GM18868 (cell line): Measurements from ENCODE around the gene CGB2.
"Not testable (repeated sequence)": the region's sequence is repeated elsewhere in the genome, so short reads cannot be mapped to it uniquely, and the experiment has no call there.

ENCODE experiments used
- ATAC-seq: cut with Tn5 transposase; IDR thresholded peaks from one replicate; pipeline ENCODE4 v1.9.1; 2021; ENCODE audit warnings: mild to moderate bottlenecking, moderate library complexity; ENCODE audit not compliant: unreplicated experiment

CGB2 gene

DNA sequence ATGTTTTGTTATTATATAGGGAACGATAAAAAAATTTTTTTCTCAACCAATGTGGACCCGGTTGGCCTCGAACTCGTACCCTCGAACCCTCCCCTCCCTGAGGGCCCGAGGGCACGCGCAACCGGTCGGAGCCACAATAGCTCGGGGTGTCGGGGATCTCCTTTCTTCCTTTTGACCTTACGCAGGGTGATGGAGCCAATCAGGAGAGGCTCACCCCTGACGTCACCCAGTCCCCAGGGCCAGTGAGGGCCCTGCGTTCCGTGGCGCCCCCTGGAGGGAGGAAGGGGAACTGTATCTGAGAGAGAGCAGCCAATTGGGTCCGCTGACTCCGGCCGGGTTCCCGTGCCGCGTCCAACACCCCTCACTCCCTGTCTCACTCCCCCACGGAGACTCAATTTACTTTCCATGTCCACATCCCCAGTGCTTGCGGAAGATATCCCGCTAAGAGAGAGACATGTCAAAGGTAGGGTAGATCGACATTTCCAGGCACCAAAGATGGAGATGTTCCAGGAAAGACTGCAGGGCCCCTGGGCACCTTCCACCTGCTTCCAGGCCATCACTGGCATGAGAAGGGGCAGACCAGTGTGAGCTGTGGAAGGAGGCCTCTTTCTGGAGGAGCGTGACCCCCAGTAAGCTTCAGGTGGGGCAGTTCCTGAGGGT is at the start of gene CGB2:
Gene CGB2 (plus strand): TSS at position 249 of the 660 bp plus-strand sequence. CDS start 206 bp downstream, at position 455.
- ATAC-seq = not testable (repeated sequence)

DNA sequence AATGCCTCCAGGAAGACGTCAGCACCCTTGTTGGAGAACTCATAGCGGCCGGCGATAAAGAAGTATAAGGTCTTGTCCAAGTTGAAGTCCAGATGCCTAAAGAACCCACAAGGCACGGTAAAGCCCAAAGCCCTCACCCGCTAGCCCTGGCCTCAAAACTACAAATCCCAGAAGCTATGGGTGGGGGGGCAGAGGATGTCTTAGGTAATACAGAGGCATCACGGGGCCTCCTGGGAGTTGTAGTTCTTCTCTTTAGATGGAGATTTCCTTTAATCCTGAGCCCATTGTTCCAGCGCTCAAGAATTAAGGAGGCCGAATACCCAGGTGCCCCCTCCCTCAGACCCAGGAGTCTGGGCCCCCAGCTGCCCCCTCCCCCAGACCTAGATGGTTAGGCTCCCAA is 49.4 kb upstream of the CGB2 start:
- no peak for ATAC-seq

DNA sequence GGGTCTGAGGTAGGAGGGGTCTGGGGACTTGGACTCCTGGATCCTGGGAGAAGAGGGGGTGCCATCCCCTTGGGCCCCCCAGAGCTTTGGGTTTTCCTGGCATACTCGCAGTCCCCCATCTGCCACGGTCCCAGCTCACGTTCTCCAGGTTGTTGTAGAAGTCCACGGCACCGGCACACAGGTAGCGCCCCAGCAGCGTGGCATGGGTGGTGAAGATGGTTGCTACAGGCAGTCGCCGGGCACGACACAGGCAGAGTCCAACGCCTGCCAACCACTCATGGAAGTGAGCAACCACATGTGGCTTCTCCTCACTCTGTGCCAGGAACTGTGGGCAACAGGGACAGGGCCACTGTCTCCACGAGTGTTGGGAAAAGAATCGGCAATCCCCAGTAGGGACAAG is 46.0 kb upstream of the CGB2 start:
- ATAC-seq = no peak

DNA sequence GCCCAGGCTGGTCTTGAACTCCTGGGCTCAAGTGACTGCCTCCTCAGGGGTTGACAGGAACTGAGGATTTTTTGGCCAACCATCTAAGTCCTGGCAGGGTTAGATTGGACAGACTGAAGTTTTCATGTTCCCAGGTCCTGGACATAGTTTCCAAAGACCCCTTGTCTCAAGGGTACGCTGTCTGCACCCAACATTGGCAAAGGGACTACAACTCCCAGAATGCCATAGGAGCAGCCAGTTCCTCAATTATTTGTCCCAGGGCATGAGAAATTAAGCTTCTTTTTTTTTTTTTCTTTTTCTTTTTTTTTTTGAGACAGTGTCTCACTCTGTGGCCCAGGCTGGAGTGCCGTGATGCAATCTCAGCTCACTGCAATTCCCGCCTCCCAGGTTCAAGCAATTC is 45.5 kb upstream of the CGB2 start:
- no peak for ATAC-seq

DNA sequence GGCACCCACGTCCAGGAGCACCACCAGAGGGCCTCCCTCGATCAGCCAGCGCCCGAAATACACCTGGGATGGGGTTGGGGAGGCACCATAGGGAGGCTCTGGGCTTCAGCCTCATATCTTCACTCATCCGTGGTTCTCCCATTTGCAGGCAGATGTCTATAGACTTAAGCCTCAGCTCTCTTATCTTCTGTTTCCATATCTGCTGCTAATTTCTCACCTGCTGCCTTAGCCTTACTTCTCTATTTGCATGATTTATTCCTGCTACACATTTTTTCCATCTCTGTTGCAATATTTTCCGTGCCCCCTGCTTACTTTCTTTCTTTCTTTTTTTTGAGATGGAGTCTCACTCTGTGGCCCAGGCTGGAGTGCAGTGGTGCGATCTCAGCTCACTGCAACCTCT is 44.4 kb upstream of the CGB2 start:
- ATAC-seq = no peak

DNA sequence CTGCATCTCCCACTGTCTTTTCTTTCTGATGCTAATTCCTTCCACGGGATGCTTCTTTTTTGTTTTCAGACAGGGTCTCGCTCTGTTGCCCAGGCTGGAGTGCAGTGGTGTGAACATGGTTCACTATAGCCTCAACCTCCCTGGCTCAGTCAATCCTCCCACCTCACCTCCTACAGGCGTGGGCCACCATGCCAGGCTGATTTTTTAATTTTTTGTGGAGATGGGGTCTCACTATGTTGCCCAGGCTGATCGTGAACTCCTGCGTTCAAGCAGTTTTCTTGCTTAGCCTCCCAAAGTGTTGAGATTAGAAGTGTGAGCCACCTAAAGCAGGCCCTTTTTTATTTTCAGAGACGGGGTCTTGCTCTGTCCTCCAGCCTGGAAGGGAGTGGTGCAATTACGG is 43.4 kb upstream of the CGB2 start:
- ATAC-seq = no peak

DNA sequence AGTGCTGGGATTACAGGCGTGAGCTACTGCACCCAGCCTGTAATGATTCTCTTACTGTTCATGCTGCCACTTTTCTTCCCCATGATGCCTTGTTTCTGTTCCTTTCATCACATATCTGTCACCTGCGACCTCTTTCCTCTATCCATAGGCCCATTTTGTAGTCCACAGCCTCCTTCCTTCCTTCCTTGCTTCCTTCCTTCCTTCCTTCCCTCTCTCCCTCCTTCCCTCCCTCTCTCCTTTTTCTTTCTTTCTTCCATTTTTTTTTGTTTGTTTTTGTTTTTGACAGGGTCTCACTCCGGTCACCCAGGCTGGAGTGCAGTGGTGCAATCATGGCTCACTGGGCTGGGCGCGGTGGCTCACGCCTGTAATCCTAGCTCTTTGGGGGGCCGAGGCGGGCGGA is 42.8 kb upstream of the CGB2 start:
- ATAC-seq = no peak

DNA sequence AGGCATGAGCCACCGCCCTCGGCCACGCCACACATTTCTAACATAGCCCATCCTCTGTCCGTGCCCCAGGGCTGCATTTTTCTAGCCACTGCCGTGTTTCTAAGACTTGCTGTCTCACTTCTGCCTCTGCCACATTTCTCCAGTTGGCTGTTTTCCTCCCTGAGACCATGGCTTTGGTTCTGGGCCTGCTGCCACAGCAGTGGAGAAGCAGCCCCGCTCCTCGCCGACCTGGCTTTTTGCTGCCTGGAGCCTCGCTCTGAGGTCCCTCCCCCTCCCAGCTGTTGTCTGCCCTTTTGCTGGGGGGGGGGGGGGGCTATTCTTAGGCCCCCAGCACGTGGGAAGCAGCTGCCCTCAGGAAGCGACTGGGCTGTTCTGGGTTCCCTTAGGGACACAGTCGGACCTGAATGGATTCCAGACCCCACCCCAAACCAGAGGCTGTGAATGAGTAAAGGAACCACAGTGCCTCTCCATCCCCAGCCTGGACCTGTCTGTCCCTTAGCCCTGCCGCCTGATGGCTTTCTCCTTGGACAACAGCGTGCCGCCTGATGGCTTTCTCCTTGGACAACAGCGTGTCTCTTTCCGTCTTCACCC is 41.9 kb upstream of the CGB2 start:
- no peak for ATAC-seq

DNA sequence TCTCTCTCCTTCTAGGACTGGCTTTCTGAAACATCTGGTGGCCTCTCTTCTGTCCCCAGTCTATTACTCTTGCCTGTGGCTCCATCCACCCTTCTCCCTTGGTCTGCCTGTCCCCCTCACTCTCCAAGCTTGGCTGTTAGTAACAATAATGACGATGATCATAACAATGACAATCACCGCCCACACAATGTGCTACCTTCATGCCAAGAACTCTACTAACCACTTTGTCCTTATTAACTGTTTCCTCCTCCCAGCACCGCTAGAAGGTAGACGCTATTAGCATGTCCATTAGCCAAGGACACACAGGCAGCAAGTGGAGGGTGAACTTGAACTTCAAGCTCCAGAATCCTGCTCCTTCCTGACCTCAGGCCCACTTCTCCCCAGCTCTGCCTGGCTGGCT is 41.3 kb upstream of the CGB2 start:
- ATAC-seq = no peak

DNA sequence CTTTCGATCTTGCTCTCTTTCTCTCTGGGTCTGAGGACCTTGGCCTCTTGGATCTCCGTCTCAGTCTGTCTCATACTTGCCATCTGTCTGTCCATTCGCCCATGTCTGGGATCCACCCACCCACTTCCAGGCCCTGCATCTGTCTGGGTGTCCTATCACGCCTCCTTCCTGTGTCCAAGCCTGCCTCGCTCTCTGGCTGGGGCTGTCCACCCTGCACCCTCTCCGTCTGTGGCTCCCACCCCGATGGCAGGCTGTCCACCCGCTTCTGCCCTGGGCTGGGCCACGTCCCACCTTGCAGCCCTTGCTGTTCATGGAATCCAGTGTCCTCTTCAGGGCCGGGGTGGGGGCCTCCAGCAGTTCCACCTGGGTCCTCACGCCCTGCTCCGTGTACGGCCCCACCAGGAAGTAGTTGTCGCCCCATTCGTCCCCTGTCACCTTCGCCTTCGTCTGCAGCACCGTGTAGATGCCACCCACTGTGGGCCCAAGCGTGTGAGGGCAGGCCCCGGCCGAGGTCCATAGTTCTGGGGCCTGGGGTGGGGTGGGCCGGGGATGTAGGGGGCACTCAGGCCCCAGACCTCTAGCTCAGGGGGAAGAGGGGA is 40.6 kb upstream of the CGB2 start:
- ATAC-seq = no peak

DNA sequence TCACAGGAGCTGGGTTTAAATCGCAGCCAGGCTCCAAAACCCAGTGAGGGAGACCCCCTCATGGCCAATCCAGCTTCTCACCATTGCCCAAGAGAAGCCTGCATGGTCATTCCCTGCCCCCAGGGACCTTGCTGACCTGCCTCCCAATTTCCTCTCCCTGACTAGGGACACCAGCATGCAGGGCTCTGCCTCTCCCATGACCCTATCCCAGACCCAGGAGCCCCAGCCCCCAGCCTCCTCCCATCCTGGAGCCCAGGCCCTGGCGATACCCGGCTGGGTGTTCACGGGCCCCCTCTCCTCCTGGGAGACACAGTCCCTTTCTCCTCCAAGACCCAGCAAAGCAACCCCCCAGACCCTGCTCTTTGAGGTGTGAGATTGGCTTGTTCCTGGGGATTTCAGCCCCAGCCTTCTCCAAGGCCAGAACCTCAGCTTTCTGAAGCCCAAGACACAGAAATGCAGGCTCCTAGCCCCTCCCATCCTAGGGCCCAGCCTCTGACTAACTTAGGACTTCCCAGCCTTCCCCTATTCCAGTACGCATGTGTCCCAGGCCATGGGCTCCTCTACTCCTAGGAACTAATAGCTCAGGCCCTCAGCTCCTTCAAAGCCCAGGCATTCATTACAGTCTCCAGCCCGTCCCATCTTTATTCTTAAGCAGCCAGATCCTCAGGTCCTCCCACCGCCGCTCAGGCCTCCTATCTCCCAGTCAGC is 39.7 kb upstream of the CGB2 start:
- no peak for ATAC-seq

DNA sequence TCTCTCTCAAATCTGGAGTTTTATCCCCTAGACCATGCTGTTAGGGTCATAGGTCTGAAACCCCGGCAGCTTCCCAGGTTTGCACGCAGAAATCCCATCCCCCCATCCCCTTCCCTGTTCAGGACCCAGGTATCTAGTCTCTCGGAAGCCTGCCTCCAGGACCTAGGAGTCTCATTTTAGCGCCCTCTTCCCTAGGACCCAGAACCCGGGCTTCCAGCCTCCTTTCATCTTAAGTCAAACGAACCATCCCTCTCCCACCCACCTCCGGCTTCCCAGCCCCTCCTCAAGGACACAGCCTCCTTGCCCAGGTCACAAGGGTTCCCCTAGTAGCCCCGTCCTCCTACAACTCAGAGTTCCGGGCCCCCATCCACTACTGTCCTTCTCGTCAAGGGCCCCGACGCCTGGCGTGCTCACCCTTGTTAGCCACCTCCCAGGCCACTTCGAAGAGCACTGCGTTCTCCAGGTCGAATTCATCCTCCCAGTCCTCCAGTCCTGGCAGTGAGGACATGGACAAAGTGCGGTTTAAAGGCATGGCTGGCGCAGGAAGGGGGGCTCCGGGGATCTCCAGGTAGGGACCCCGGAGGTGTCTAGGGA is 39.0 kb upstream of the CGB2 start:
- ATAC-seq = no peak

DNA sequence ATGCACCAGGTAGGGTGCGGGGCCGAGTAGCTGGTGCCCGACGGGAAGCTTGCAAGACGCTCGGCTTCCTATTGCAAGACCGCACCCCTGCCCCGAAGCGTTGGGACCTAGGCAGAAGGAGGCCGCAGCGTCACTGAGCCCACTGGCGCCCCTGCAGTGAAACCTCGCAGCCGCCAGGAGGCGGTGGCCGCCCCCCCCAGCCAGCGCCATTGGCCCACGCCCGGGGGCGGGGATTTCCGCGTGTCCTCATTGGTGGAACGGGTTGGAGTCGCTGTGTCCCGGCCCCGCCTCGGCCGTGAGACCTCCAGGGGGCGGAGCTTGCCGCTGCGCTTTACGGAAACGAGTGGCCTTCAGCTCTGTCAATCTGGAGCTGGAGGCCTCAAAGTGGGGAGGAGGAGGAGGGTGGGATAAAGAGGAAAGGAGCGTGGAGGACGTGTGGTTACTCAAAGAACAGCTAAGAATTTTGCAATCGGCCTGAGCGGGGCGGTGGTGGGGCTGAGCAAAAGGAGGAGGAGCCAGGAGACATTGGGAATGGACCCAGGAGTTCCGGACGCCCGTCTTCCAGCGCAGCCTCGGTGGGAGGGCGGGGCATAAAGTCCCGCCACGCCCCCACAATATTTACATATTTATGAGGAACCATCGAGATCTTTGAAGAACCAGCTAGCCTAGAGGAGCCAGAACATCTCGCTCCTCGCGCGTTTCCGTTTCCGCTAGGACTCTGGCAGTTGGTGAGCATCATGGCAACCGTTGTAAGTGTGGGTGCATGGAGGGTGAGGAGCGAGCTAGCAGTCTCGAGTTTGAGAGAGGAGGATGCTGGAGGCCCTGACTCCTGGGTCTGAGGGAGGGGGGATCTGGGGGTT is 38.3 kb upstream of the CGB2 start, which contains the start of the genes GYS1 and RUVBL2:
Gene GYS1 (minus strand): TSS at position 135 of the 860 bp plus-strand sequence. CDS start 197 bp downstream, outside the sequence.
Gene RUVBL2 (plus strand): TSS at position 713 of the 860 bp plus-strand sequence. CDS start 25 bp downstream, at position 738.
- ATAC-seq = peak; percentile 84

DNA sequence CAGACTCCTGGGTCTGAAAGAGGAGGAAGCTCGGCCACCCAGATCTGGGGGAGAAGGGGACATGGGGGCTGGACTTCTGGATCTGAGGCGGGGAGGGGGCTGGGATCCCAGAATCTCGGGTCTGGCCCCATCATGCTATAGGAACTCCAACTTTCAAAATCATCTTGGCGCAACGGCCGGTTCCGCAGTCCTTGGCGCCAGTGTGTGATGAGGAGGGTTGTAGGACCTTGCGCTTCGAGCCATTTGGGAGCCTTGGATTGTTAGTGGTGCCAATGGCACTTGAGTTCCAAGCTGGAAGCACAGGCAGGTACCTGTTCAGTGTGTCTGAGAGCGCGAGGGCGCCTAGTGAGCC is 37.7 kb upstream of the CGB2 start:
- no peak for ATAC-seq

DNA sequence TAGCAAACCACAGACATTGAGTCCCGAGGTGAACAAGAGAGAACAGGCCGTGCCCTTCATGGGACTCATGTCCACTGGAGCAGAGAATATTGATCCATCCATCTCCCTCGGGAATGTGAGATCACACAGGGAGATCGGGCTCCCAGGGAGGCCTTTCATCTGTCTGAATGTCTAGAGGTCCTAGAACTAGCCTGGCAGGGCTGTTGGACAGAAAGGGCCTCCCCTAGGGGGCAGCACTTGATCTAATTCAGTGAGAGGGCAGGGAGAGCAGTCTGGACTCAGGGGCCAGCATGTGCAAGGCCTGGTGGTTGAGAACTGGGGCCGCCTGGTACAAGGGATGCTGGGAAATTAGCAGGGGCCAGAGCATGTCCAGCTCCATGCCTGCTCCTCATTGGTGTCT is 33.7 kb upstream of the CGB2 start:
- ATAC-seq = no peak

DNA sequence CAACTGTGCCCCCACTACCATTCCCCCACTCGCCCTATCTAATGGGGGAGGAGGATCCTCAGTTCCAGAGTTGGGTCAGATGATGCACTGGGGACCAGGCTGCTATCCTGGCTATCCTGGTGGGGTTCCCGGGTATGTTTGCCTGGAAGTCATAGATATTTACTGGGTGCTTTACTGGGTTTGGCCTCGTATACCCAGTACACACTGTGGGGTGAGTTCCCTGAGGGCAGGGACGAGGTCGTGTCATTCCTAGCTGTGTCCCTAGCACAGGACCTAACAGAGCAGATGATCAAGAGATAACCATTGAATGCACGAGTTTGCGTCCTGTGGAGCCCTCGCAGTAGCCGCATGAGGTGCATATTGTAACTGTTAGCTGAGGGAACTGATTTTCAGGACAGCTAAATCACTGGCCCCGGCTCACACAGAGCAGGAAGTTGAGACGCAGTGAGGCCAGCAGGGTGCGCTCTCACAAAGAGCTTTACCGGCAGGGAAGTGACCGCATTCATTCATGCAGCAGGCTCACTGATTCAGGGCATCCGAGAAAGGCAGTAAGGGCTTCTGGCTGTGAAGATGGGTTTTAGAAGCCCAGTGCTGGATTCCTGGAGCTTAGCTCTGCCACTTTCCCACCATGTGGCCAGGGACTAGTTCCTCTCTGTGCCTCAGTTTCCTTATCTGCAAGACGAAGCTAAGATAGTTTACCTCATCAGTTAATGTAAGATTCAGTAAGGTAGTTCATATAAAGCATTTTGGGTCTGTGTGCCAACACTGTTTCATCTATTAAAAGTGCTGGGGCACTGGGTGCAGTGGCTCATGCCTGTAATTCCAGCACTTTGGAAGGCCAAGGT is 32.0 kb upstream of the CGB2 start:
- no peak for ATAC-seq

DNA sequence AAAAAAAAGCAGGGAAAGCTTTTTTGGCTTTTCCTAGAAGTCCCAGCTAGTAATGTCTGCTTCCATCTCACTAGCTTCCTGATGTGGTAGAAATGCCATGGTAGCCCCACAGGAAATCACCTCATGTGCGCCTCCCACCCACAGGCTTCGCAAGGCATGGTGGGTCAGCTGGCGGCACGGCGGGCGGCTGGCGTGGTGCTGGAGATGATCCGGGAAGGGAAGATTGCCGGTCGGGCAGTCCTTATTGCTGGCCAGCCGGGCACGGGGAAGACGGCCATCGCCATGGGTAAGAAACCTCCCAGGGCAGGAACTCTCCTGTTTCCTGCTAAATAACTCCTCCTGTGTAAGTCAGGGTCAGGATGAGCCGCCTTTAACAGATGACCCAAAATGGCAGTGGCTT is 27.6 kb upstream of the CGB2 start:
- no peak for ATAC-seq

DNA sequence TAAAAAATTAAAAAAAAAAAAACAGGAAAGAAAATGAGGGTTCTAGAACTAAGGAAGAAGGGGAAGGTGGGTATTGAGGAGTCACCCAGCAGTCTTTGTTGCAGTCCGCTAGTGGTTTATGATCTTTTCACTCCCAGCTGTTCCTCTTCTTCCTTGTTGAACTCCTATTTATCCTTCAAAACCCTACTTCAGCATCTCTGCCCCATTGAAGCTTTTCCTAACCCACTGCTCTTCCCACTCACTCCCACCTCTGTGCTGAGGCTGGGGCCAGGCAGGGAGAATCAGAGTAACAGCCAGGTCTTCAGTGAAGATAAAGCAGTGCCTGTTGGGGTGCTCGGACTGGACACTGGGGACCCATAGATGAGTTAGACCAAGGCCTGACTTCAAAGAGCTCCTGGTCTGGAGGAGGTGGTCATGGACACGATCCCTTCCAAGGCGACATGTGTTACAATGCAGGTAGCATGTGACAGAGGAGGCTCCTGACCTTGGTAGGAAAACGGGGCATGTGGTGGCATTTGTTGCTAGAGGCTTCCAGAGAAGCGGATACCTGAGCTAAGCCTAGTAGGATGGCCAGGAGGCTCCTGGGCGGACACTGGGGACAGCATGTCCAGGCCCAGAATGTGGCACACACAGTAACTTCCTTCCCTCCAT is 26.6 kb upstream of the CGB2 start:
- no peak for ATAC-seq

DNA sequence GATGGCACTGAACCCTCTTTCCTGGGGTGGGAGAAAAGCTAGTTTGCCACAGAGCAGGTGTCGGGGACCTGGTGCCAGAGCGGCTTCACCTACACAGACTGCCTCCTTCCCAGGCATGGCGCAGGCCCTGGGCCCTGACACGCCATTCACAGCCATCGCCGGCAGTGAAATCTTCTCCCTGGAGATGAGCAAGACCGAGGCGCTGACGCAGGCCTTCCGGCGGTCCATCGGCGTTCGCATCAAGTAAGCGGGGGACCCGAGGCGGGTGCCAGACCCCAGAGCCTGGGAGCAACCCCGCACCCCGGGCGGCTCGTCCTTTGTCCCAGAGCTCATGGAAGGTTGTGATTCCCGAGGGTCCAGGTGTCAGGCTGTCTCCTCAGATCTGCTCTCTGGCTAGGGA is 24.8 kb upstream of the CGB2 start:
- ATAC-seq = no peak
